Activated CD4-positive, alpha-beta memory T cell treated with anti-CD3 and anti-CD28 coated beads for 36 hours (primary cell): ENCODE data around the gene TMEM181. TPM values are rescaled to one million over a fixed set of nuclear protein-coding genes. Genes with fewer than 3 reads are reported as not detected.
"Not testable (repeated sequence)": the region's sequence is repeated elsewhere in the genome, so short reads cannot be mapped to it uniquely, and the experiment has no call there.

Source experiments
- CTCF ChIA-PET: fragments of 350-600 bp; sonication (Branson Sonifier 250); formaldehyde crosslinking; loops from one replicate; lab custom pipeline; 2021; ENCODE audit warnings: antibody characterized with exemption, inconsistent platforms; lab: Charles Lee
- POLR2A ChIA-PET: fragments of 350-600 bp; sonication (Branson Sonifier 250); formaldehyde crosslinking; loops from one replicate; lab custom pipeline; 2021; ENCODE audit warnings: antibody characterized with exemption; lab: Charles Lee
- DNase-seq: peaks from one replicate; pipeline ENCODE4 v3.0.0-alpha.2; 2020
- H3K27ac Mint-ChIP-seq: one replicate; pipeline ENCODE4 v1.8.0; 2021; ENCODE audit warnings: mixed read lengths
- H3K27me3 Mint-ChIP-seq: one replicate; pipeline ENCODE4 v1.8.0; 2021; ENCODE audit warnings: mixed read lengths
- H3K36me3 Mint-ChIP-seq: one replicate; pipeline ENCODE4 v1.8.0; 2021; ENCODE audit warnings: mixed read lengths
- H3K4me1 Mint-ChIP-seq: one replicate; pipeline ENCODE4 v1.8.0; 2021; ENCODE audit warnings: low read depth, mixed read lengths
- H3K4me3 Mint-ChIP-seq: one replicate; pipeline ENCODE4 v1.8.0; 2021; ENCODE audit warnings: mild to moderate bottlenecking, mixed read lengths
- H3K9me3 Mint-ChIP-seq: one replicate; pipeline ENCODE4 v1.8.0; 2021; ENCODE audit warnings: mixed read lengths
- intact Hi-C: fragments of 100-400 bp; cut with micrococcal nuclease; formaldehyde crosslinking; loops from one replicate; pipeline ENCODE4 v1.15.1; 2023
- total RNA-seq, 2 experiments: library from RNA; stranded (reverse); gene quantifications; one replicate each; pipeline ENCODE4 v1.2.3, GENCODE V29; 2021

Gene TMEM181
- total RNA-seq, 2 experiments from 2014 or later = 11.3 to 11.6 TPM

DNA sequence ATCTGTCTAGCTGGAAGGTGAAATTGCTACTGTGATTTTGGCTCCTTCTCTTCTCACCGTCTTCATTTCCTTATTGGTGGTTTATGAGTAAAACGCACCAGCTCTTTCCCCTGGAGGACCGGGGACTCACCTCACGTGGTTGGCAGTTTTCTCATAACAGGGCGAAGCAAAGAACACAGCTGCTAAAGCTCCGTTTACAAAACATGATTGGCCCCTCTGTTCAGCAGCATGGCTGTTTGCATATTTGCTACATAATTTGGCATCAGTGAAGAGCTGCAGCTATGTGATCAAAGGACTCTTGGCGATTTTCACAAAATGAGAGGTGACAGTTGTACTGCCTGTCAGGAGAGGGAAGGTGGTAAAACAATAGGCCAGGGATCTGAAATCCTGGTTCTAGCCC is 20.5 kb upstream of the TMEM181 start:
- ChIA-PET POLR2A (no interaction called here), CTCF (interaction anchor here (1.2 to 1.5 kb wide), 3 partner anchors 10 to 325 kb away, joined by 3 to 6 read pairs (median 3); no protein-coding TSS in a partner anchor)
- Mint-ChIP-seq H3K4me1 (no peaks in the 10 kb centered on the region), H3K36me3 (no peaks in the 10 kb centered on the region), H3K9me3 (no peaks in the 10 kb centered on the region), H3K4me3 (no peak overlapping the region), H3K27me3 (peaks cover 26% of the 10 kb centered on the region), H3K27ac (no peak overlapping the region)
- intact Hi-C loops = no loop called here
- no peak for DNase-seq

DNA sequence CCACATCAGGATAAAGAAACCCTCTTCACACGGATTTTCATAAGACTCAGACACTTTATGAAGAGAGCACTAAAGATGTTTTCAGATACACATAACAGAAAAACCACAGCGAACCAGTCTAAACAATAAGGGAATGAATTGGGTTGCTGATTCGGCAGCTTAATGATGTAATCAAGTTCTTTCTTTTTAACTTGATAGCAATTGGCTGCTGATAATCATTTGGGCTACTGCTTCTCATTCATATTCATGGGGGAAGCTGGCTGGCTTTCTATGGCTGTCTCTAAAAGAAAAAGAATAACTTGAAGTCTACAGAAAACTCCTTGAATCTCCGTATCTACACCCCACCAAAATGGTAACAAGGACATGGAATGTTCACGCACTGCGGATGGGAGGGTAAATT is 20.0 kb upstream of the TMEM181 start:
- H3K36me3 Mint-ChIP-seq = no peaks in the 10 kb centered on the region
- ChIA-PET POLR2A (no interaction called here), CTCF (interaction anchor here (1.3 to 1.5 kb wide), 2 partner anchors 10 to 319 kb away, joined by 3 to 6 read pairs; no protein-coding TSS in a partner anchor)

GRCh38 chr6:158543606-158544185 is 16.2 kb upstream of the TMEM181 start:
- CTCF ChIA-PET = no interaction called here
- peaks cover 9% of the 10 kb centered on the region for H3K27me3 Mint-ChIP-seq
- no peaks in the 10 kb centered on the region for H3K36me3 Mint-ChIP-seq
- POLR2A ChIA-PET = no interaction called here
- H3K9me3 Mint-ChIP-seq = no peaks in the 10 kb centered on the region
- intact Hi-C loops = no loop called here
- H3K4me3 Mint-ChIP-seq = no peak overlapping the region
- DNase-seq = no peak
- no peak overlapping the region for H3K27ac Mint-ChIP-seq
- H3K4me1 Mint-ChIP-seq = no peaks in the 10 kb centered on the region

More for the DNA sequence above, 20.0 kb upstream of the TMEM181 start:
- H3K4me3 Mint-ChIP-seq = no peak overlapping the region
- no peak overlapping the region for H3K27ac Mint-ChIP-seq
- H3K27me3 Mint-ChIP-seq = peaks cover 24% of the 10 kb centered on the region
- DNase-seq = no peak
- intact Hi-C loops = no loop called here
- H3K4me1 Mint-ChIP-seq = no peaks in the 10 kb centered on the region
- no peaks in the 10 kb centered on the region for H3K9me3 Mint-ChIP-seq

DNA sequence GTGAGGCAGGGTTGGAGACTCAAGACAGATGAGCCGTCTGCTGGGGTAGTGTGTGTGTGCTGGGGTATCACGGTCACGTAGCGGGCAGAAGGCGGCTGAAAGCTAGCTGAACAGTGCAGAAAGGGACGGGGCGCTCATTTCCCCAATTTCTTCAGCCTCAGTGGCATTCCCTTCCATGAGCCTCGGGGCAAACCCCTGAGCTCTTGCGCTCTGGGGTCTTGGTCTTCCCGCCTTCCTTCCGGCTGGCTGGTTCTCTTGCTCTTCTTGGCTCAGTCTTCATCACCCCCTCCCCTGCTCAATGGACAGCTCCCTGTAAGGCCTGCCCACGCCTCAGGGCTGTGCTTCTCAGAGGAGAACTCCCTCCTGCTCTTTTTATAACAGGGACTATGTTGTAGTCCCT is 15.5 kb upstream of the TMEM181 start:
- Mint-ChIP-seq H3K27me3 (peaks cover 7% of the 10 kb centered on the region), H3K9me3 (no peaks in the 10 kb centered on the region), H3K36me3 (no peaks in the 10 kb centered on the region), H3K4me3 (no peak overlapping the region), H3K4me1 (no peaks in the 10 kb centered on the region), H3K27ac (no peak overlapping the region)
- intact Hi-C loops = no loop called here
- no peak for DNase-seq
- ChIA-PET CTCF (no interaction called here), POLR2A (no interaction called here)

- Mint-ChIP-seq H3K27ac (no peak overlapping the region), H3K4me3 (no peak overlapping the region), H3K9me3 (no peaks in the 10 kb centered on the region), H3K36me3 (no peaks in the 10 kb centered on the region), H3K27me3 (no peaks in the 10 kb centered on the region), H3K4me1 (no peaks in the 10 kb centered on the region)
- intact Hi-C loops = no loop called here
- POLR2A ChIA-PET = no interaction called here
- no peak for DNase-seq
- CTCF ChIA-PET = no interaction called here
Observed at GRCh38 chr6:158545043-158545966, 14.6 kb upstream of the TMEM181 start.

GRCh38 chr6:158548418-158549161 is 11.3 kb upstream of the TMEM181 start:
- POLR2A ChIA-PET = no interaction called here
- no peak for DNase-seq

GRCh38 chr6:158552055-158552795 is 7.7 kb upstream of the TMEM181 start:
- CTCF ChIA-PET = interaction anchor here (0.7 to 1.7 kb wide), 4 partner anchors 16 to 338 kb away, joined by 3 to 5 read pairs (median 3); no protein-coding TSS in a partner anchor

More at GRCh38 chr6:158548418-158549161, 11.3 kb upstream of the TMEM181 start:
- Mint-ChIP-seq H3K4me1 (peaks cover 6% of the 10 kb centered on the region), H3K36me3 (no peaks in the 10 kb centered on the region), H3K27me3 (peaks cover 2% of the 10 kb centered on the region), H3K9me3 (no peaks in the 10 kb centered on the region), H3K4me3 (no peak overlapping the region), H3K27ac (no peak overlapping the region)
- CTCF ChIA-PET = interaction anchor here (0.6 kb wide), 1 partner anchor 334 kb away, joined by 3 read pairs; no protein-coding TSS in a partner anchor
- intact Hi-C loops = no loop called here

DNA sequence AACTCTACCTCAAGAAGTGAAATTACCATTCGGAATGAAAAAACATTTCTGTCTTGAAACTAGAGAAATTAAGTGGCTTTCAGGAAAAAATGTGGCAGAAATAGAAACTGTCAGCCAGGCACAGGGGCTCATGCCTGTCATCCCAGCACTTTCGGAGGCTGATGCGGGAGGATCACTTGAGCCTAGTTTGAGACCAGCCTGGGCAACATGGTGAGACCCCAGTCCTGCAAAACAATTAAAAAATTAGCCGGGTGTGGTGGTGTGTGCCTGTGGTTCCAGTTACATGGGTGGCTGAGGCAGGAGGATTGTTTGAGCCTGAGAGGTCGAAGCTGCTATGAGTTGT is 7.1 kb upstream of the TMEM181 start:
- Mint-ChIP-seq H3K4me1 (peaks cover 6% of the 10 kb centered on the region), H3K36me3 (no peaks in the 10 kb centered on the region), H3K9me3 (no peaks in the 10 kb centered on the region), H3K27me3 (peaks cover 2% of the 10 kb centered on the region), H3K4me3 (no peak overlapping the region), H3K27ac (no peak overlapping the region)
- intact Hi-C loops = no loop called here
- ChIA-PET POLR2A (no interaction called here), CTCF (interaction anchor here (0.7 to 1.7 kb wide), 4 partner anchors 15 to 527 kb away, joined by 3 to 5 read pairs (median 3); no protein-coding TSS in a partner anchor)
- DNase-seq = no peak

More at GRCh38 chr6:158552055-158552795, 7.7 kb upstream of the TMEM181 start:
- Mint-ChIP-seq H3K9me3 (no peaks in the 10 kb centered on the region), H3K27ac (no peak overlapping the region), H3K36me3 (no peaks in the 10 kb centered on the region), H3K4me1 (peaks cover 6% of the 10 kb centered on the region), H3K4me3 (no peak overlapping the region), H3K27me3 (peaks cover 2% of the 10 kb centered on the region)
- POLR2A ChIA-PET = no interaction called here
- intact Hi-C loops = no loop called here
- DNase-seq = no peak

DNA sequence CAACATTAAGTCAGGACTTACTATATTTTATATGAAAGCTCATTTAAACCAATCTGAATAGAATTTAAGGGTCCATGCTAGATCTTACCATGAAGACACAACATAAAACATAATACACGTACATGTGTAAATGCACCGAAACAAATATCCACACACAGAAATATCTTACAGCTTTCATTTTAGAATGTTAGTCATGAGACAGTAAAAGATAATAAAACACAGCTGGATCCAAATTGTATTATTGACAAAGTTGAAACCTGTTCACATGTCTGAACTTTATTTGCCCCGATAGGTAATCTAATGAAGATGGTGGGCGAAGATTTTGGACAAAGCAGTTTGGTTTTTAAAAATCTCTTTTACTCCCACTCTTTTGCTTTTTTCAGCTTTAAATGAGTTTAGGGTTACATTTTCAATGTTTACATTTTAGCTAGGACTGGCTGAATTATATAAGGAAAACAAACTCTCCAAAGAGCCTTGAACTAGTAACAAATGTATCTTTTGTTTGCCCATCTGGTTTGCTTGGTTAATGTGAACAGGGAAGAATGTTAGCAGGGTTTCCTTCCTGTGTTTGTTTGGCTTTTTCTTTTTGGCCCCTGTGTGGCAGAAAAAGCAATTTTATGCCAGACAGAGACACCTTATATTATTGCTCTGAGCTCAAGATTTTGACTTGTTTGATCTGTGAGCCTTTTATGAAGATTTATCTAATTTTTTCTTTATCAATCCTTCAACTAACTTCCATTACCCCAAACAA is 5.1 kb upstream of the TMEM181 start:
- no peak overlapping the region for H3K27ac Mint-ChIP-seq
- no peak for DNase-seq
- H3K9me3 Mint-ChIP-seq = no peaks in the 10 kb centered on the region
- POLR2A ChIA-PET = no interaction called here
- H3K4me3 Mint-ChIP-seq = no peak overlapping the region
- H3K4me1 Mint-ChIP-seq = peaks cover 12% of the 10 kb centered on the region
- CTCF ChIA-PET = interaction anchor here (1.1 kb wide), 1 partner anchor 52 kb away, joined by 3 read pairs; no protein-coding TSS in a partner anchor
- peaks cover 2% of the 10 kb centered on the region for H3K27me3 Mint-ChIP-seq
- no peaks in the 10 kb centered on the region for H3K36me3 Mint-ChIP-seq
- intact Hi-C loops = no loop called here

- Mint-ChIP-seq H3K4me1 (peaks cover 13% of the 10 kb centered on the region), H3K36me3 (peaks cover 2% of the 10 kb centered on the region), H3K4me3 (no peak overlapping the region), H3K27me3 (peaks cover 2% of the 10 kb centered on the region), H3K27ac (no peak overlapping the region), H3K9me3 (no peaks in the 10 kb centered on the region)
- ChIA-PET CTCF (interaction anchor here (1.5 kb wide), 1 partner anchor 335 kb away, joined by 6 read pairs; no protein-coding TSS in a partner anchor), POLR2A (no interaction called here)
- DNase-seq = no peak
- intact Hi-C loops = no loop called here
Observed at GRCh38 chr6:158556113-158556512, 3.8 kb upstream of the TMEM181 start.

GRCh38 chr6:158557110-158557509 is 2.8 kb upstream of the TMEM181 start:
- POLR2A ChIA-PET, H3K36me3 Mint-ChIP-seq, H3K27ac Mint-ChIP-seq, H3K27me3 Mint-ChIP-seq, H3K9me3 Mint-ChIP-seq, H3K4me3 Mint-ChIP-seq, intact Hi-C loops, DNase-seq: not testable (repeated sequence)
- CTCF ChIA-PET = interaction anchor here (1.5 kb wide), 1 partner anchor 336 kb away, joined by 6 read pairs; no protein-coding TSS in a partner anchor
- peaks cover 23% of the 10 kb centered on the region for H3K4me1 Mint-ChIP-seq
